ENCODE results near the gene TENT5C.

The TENT5C gene

GRCh38 chr1:117611894-117612483 lies 6.1 kb downstream of the TENT5C start:
- FAIRE-seq (no peak), DNase-seq (ENCODE audit: insufficient read length, low spot score) (no peak)

GRCh38 chr1:117612517-117613248 lies 6.8 kb downstream of the TENT5C start:
- FAIRE-seq (no peak), DNase-seq (ENCODE audit: insufficient read length, low spot score) (peak; percentile 45)

GRCh38 chr1:117613249-117613968 lies 7.6 kb downstream of the TENT5C start:
- DNase-seq (ENCODE audit: insufficient read length, low spot score) = no peak
- FAIRE-seq = no peak

GRCh38 chr1:117613969-117614729 lies 8.3 kb downstream of the TENT5C start:
- DNase-seq (ENCODE audit: insufficient read length, low spot score) = no peak
- FAIRE-seq = no peak

GRCh38 chr1:117615474-117615873 lies 9.6 kb downstream of the TENT5C start:
- DNase-seq (ENCODE audit: insufficient read length, low spot score) = no peak
- FAIRE-seq = no peak

GRCh38 chr1:117616356-117616755 lies 10.5 kb downstream of the TENT5C start:
- DNase-seq (ENCODE audit: insufficient read length, low spot score) = no peak
- no peak for FAIRE-seq

- no peak for DNase-seq (ENCODE audit: insufficient read length, low spot score)
- FAIRE-seq = no peak
Observed at GRCh38 chr1:117616967-117617366, 11.1 kb downstream of the TENT5C start.

- DNase-seq (ENCODE audit: insufficient read length, low spot score) (no peak), FAIRE-seq (no peak)
Observed at GRCh38 chr1:117618450-117619122, 12.7 kb downstream of the TENT5C start.

- FAIRE-seq (no peak), DNase-seq (ENCODE audit: insufficient read length, low spot score) (no peak)
Observed at GRCh38 chr1:117620440-117620839, 14.6 kb downstream of the TENT5C start.

GRCh38 chr1:117621316-117621715 lies 15.5 kb downstream of the TENT5C start:
- DNase-seq (ENCODE audit: insufficient read length, low spot score) = no peak
- FAIRE-seq = no peak

- FAIRE-seq = no peak
- DNase-seq (ENCODE audit: insufficient read length, low spot score) = no peak
Observed at GRCh38 chr1:117622726-117623125, 16.9 kb downstream of the TENT5C start.

- no peak for FAIRE-seq
- DNase-seq (ENCODE audit: insufficient read length, low spot score) = no peak
Observed at GRCh38 chr1:117623141-117623540, 17.3 kb downstream of the TENT5C start.

GRCh38 chr1:117623698-117624097 lies 17.9 kb downstream of the TENT5C start:
- DNase-seq (ENCODE audit: insufficient read length, low spot score) = no peak
- FAIRE-seq = no peak

GRCh38 chr1:117627546-117628130 lies 21.8 kb downstream of the TENT5C start:
- no peak for FAIRE-seq

GRCh38 chr1:117628343-117628742 lies 22.5 kb downstream of the TENT5C start:
- DNase-seq (ENCODE audit: insufficient read length, low spot score) (no peak), FAIRE-seq (no peak)

More at GRCh38 chr1:117627546-117628130, 21.8 kb downstream of the TENT5C start:
- no peak for DNase-seq (ENCODE audit: insufficient read length, low spot score)

- DNase-seq (ENCODE audit: insufficient read length, low spot score) = no peak
- no peak for FAIRE-seq
Observed at GRCh38 chr1:117629625-117630422, 24.0 kb downstream of the TENT5C start.

GRCh38 chr1:117630423-117630998 lies 24.7 kb downstream of the TENT5C start:
- FAIRE-seq (no peak), DNase-seq (ENCODE audit: insufficient read length, low spot score) (no peak)

- FAIRE-seq (no peak), DNase-seq (ENCODE audit: insufficient read length, low spot score) (no peak)
Observed at GRCh38 chr1:117631359-117632160, 25.7 kb downstream of the TENT5C start.

Data from HTR-8/SVneo (cell line).